C4-2B (cell line): ENCODE data around the gene ATXN1.

Experiments
- CTCF ChIP-seq: fragments of 450-650 bp; conservative IDR thresholded peaks from 2 replicates; pipeline ENCODE4 v1.5.1; 2017; ENCODE audit warnings: mild to moderate bottlenecking
- ZFX ChIP-seq: fragments of 450-650 bp; IDR thresholded peaks from 2 replicates; pipeline ENCODE4 v1.6.1; 2017

GRCh38 chr6:16440636-16441212 lies 320.5 kb downstream of the ATXN1 start:
- no peak for TF ChIP-seq CTCF
- TF ChIP-seq ZFX = no peak
